Liver (tissue), 3 donors: Measurements from ENCODE around the gene LSM7.

Experiments used
- CTCF ChIP-seq: fragments of 150-350 bp; IDR thresholded peaks from 2 replicates; pipeline ENCODE4 v1.5.1; 2017; ENCODE audit warnings: improper control_type of control experiment, low read depth, low read length; ENCODE audit not compliant: missing input control
- EGR1 ChIP-seq, 2 donors: IDR thresholded peaks; 2 replicates each; pipeline ENCODE4 v1.6.1; 2016 to 2018; ENCODE audit warnings: antibody characterized with exemption in 2 of 2, low read depth in 2 of 2
- GABPA ChIP-seq, 2 donors: IDR thresholded peaks in 1 of 2; conservative IDR thresholded peaks in 1 of 2; 2 replicates each; pipeline ENCODE4 v1.6.1; 2016; ENCODE audit warnings: antibody characterized with exemption in 2 of 2, mild to moderate bottlenecking in 1 of 2, moderate library complexity in 1 of 2
- HNF4G ChIP-seq: IDR thresholded peaks from 2 replicates; pipeline ENCODE4 v1.6.1; 2016; ENCODE audit warnings: antibody characterized with exemption
- JUND ChIP-seq, 2 donors: IDR thresholded peaks; 2 replicates each; pipeline ENCODE4 v1.6.1; 2016; ENCODE audit warnings: antibody characterized with exemption in 2 of 2
- RAD21 ChIP-seq, 2 donors: IDR thresholded peaks; 2 replicates each; pipeline ENCODE4 v1.6.1; 2016; ENCODE audit warnings: antibody characterized with exemption in 2 of 2, mild to moderate bottlenecking in 2 of 2
- REST ChIP-seq: IDR thresholded peaks from 2 replicates; pipeline ENCODE4 v1.6.1; 2016; ENCODE audit warnings: antibody characterized with exemption, mild to moderate bottlenecking
- RXRA ChIP-seq, 2 donors: IDR thresholded peaks; 2 replicates each; pipeline ENCODE4 v1.6.1; 2017 to 2018; ENCODE audit warnings: antibody characterized with exemption in 2 of 2, mild to moderate bottlenecking in 1 of 2
- YY1 ChIP-seq: IDR thresholded peaks from 2 replicates; pipeline ENCODE4 v1.6.1; 2016; ENCODE audit warnings: antibody characterized with exemption, mild to moderate bottlenecking
- donor health status: healthy.
- donor health status: healthy.

- TF ChIP-seq RAD21 (IDR thresholded peaks at IDR 0.05), result no peak
- TF ChIP-seq CTCF, result no peak
- no peak for TF ChIP-seq EGR1 (IDR thresholded peaks at IDR 0.05; ENCODE audit: low read depth in 2 of 2)
- TF ChIP-seq GABPA (IDR thresholded peaks at IDR 0.05 in 1 of 2, conservative IDR thresholded peaks at IDR 0.05 in 1 of 2), result no peak
- TF ChIP-seq YY1, result no peak
- no peak for TF ChIP-seq HNF4G
- TF ChIP-seq JUND (IDR thresholded peaks at IDR 0.05), result no peak
- TF ChIP-seq REST, result no peak
- TF ChIP-seq RXRA (IDR thresholded peaks at IDR 0.05), result no peak
These were observed 21.4 kb downstream of the LSM7 start for GRCh38 chr19:2306971-2307370.
